Lower leg skin (tissue), 3 donors: ENCODE data around the gene AOPEP.

Source experiments
- CTCF ChIP-seq, 3 donors: fragments of 450-650 bp; IDR thresholded peaks; one replicate each; pipeline ENCODE4 v1.5.1; 2016; ENCODE audit warnings: antibody characterized with exemption in 3 of 3, mild to moderate bottlenecking in 3 of 3, moderate library complexity in 2 of 3
- POLR2A ChIP-seq, 2 donors: fragments of 450-650 bp; IDR thresholded peaks; one replicate each; pipeline ENCODE4 v1.6.1; 2016 to 2017; ENCODE audit warnings: antibody characterized with exemption in 2 of 2, mild to moderate bottlenecking in 1 of 2, moderate library complexity in 1 of 2

GRCh38 chr9:94680621-94681020 lies 45.9 kb upstream of the AOPEP start:
- TF ChIP-seq CTCF (IDR thresholded peaks at IDR 0.05) (no peak), POLR2A (IDR thresholded peaks at IDR 0.05) (no peak)
